Inferior parietal cortex (tissue), 1 donor: Measurements from ENCODE around the gene FN3K.

Experiments
- DNase-seq: peaks from one replicate; pipeline ENCODE4 v3.0.0-alpha.2; 2016; ENCODE audit errors: extremely low spot score

The FN3K gene

GRCh38 chr17:82703935-82704865 is 31.2 kb upstream of the FN3K start:
- DNase-seq: no peak

- DNase-seq: no peak
Observed at GRCh38 chr17:82704886-82705285, 30.5 kb upstream of the FN3K start.

GRCh38 chr17:82705756-82706155 is 29.7 kb upstream of the FN3K start:
- DNase-seq: no peak

GRCh38 chr17:82709024-82709675 is 26.3 kb upstream of the FN3K start:
- no peak for DNase-seq

GRCh38 chr17:82709676-82710498 is 25.5 kb upstream of the FN3K start:
- DNase-seq: no peak

GRCh38 chr17:82710499-82711232 is 24.7 kb upstream of the FN3K start:
- DNase-seq: no peak

GRCh38 chr17:82713071-82713723 is 22.2 kb upstream of the FN3K start:
- DNase-seq: no peak

- DNase-seq: peak; percentile 84
Observed at GRCh38 chr17:82716203-82717010, 19.0 kb upstream of the FN3K start, which contains the start of gene FN3KRP. TSS of gene FN3KRP (plus strand) at chr17:82716706. CDS start at chr17:82716756, 50 bp downstream.

- no peak for DNase-seq
Observed at GRCh38 chr17:82718986-82719685, 16.3 kb upstream of the FN3K start.

GRCh38 chr17:82720204-82720603 is 15.2 kb upstream of the FN3K start:
- DNase-seq: no peak

GRCh38 chr17:82722341-82723013 is 12.9 kb upstream of the FN3K start:
- no peak for DNase-seq

- no peak for DNase-seq
Observed at GRCh38 chr17:82723169-82723807, 12.1 kb upstream of the FN3K start.

GRCh38 chr17:82726427-82726826 is 9.0 kb upstream of the FN3K start:
- no peak for DNase-seq

GRCh38 chr17:82729479-82730260 is 5.7 kb upstream of the FN3K start:
- DNase-seq: no peak

GRCh38 chr17:82732118-82732743 is 3.2 kb upstream of the FN3K start:
- DNase-seq: no peak

GRCh38 chr17:82736511-82737185 is 1.2 kb downstream of the FN3K start:
- DNase-seq: no peak
